OCI-LY3 (cell line): ENCODE data around the gene CD96.

Experiments
- CTCF ChIP-seq: fragments of 200-600, 300-600 bp; sonication (generic); IDR thresholded peaks from 2 replicates; pipeline ENCODE4 v1.5.1; 2014; ENCODE audit warnings: antibody characterized with exemption, low read length, low read depth
- EZH2phosphoT487 ChIP-seq: fragments of 200-600 bp; shearing (Covaris generic); IDR thresholded peaks from 2 replicates; pipeline ENCODE4 v1.6.1; 2018; ENCODE audit warnings: antibody characterized with exemption, mixed run types, low read depth

DNA sequence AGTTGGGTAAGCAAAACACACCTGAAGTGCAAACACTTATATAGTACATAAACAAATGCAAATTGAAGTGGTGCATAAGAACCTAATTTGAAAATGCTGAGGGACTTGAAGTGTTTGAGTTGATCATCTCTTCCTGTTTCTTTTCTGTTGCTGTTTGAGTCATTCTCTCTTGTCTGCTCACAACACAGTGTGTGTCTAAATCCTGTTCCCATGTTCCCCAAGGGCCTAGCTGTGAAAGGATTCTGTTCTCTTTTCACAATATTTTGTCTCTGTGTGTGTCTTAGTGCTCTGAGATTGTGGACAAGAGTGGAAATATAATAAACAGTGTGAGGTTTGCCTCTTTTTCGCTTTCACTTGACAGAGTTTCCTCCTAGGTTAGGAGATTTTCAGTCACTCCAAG lies 6.1 kb downstream of the CD96 start:
- no peak for TF ChIP-seq CTCF
- TF ChIP-seq EZH2phosphoT487: no peak
